Activated B cell treated with CpG ODN at 0.5 μM for 24 hours (primary cell): Measurements from ENCODE around the gene RAD51B. TPM values are rescaled to one million over a fixed set of nuclear protein-coding genes. Genes with fewer than 3 reads are reported as not detected.

ENCODE experiments used
- ATAC-seq: fragments of 200-7000 bp; cut with Tn5 transposase; one replicate; pipeline ENCODE4 v1.10.0; 2021; ENCODE audit warnings: low read depth, mild to moderate bottlenecking, moderate library complexity
- CTCF ChIA-PET: fragments of 350-600 bp; sonication (Branson Sonifier 250); formaldehyde crosslinking; loops from one replicate; lab custom pipeline; 2021; ENCODE audit warnings: antibody characterized with exemption; lab: Charles Lee
- POLR2A ChIA-PET: fragments of 350-600 bp; sonication (Branson Sonifier 250); formaldehyde crosslinking; loops from one replicate; lab custom pipeline; 2021; ENCODE audit warnings: antibody characterized with exemption; lab: Charles Lee
- DNase-seq: peaks from one replicate; pipeline ENCODE4 v3.0.0; 2022
- H3K27ac Mint-ChIP-seq: one replicate; pipeline ENCODE4 v1.8.0; 2020; ENCODE audit warnings: mixed read lengths
- H3K27me3 Mint-ChIP-seq: one replicate; pipeline ENCODE4 v1.8.0; 2021; ENCODE audit warnings: mixed read lengths
- H3K36me3 Mint-ChIP-seq: one replicate; pipeline ENCODE4 v1.8.0; 2021; ENCODE audit warnings: low read depth, mixed read lengths
- H3K4me1 Mint-ChIP-seq: one replicate; pipeline ENCODE4 v1.8.0; 2021; ENCODE audit warnings: mixed read lengths
- H3K4me3 Mint-ChIP-seq: one replicate; pipeline ENCODE4 v1.8.0; 2020; ENCODE audit warnings: mild to moderate bottlenecking, mixed read lengths
- H3K9me3 Mint-ChIP-seq: one replicate; pipeline ENCODE4 v1.8.0; 2020; ENCODE audit warnings: mixed read lengths
- intact Hi-C: fragments of 100-400 bp; cut with micrococcal nuclease; formaldehyde crosslinking; loops from one replicate; pipeline ENCODE4 v1.15.1; 2024
- total RNA-seq: library from RNA; stranded (reverse); gene quantifications from 2 replicates; pipeline ENCODE4 v1.2.3, GENCODE V29; 2022
- TF ChIP-seq, protein P1 (sequence below): fragments of 200-600 bp; IDR thresholded peaks from one replicate; pipeline ENCODE4 v1.8.0; 2022; ENCODE audit warnings: antibody characterized with exemption, mild to moderate bottlenecking

The RAD51B gene
- total RNA-seq, 1 donor from 2014 or later = 53.9 TPM

DNA sequence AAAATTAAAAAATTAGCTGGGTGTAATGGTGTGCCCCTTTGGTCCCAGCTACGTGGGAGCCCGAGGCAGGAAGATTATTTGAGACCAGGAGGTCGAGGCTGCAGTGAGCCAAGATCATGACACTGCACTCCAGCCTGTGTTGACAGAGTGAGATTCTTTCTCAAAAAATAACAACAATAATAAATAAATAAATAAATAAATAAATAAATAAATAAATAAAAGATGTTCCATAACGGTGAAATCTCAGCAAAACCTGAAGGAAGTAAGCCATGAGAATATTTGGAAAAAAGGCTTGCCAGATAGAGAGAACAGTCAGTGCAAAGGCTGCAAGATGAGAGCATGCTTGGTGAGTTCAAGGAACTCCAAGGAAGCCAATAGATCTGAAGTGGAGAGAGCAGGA is 176.7 kb downstream of the RAD51B start:
- Mint-ChIP-seq H3K4me1 (no peaks in the 10 kb centered on the region), H3K4me3 (no peak overlapping the region), H3K36me3 (peaks cover 2% of the 10 kb centered on the region), H3K9me3 (no peaks in the 10 kb centered on the region), H3K27ac (no peak overlapping the region), H3K27me3 (no peaks in the 10 kb centered on the region)
- DNase-seq = no peak
- TF ChIP-seq, protein P1, sequence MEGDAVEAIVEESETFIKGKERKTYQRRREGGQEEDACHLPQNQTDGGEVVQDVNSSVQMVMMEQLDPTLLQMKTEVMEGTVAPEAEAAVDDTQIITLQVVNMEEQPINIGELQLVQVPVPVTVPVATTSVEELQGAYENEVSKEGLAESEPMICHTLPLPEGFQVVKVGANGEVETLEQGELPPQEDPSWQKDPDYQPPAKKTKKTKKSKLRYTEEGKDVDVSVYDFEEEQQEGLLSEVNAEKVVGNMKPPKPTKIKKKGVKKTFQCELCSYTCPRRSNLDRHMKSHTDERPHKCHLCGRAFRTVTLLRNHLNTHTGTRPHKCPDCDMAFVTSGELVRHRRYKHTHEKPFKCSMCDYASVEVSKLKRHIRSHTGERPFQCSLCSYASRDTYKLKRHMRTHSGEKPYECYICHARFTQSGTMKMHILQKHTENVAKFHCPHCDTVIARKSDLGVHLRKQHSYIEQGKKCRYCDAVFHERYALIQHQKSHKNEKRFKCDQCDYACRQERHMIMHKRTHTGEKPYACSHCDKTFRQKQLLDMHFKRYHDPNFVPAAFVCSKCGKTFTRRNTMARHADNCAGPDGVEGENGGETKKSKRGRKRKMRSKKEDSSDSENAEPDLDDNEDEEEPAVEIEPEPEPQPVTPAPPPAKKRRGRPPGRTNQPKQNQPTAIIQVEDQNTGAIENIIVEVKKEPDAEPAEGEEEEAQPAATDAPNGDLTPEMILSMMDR = no peak
- CTCF ChIA-PET = no interaction called here
- intact Hi-C loops = no loop called here
- no peak for ATAC-seq
- POLR2A ChIA-PET = no interaction called here

GRCh38 chr14:67998834-67999233 is 179.3 kb downstream of the RAD51B start:
- CTCF ChIA-PET = no interaction called here

DNA sequence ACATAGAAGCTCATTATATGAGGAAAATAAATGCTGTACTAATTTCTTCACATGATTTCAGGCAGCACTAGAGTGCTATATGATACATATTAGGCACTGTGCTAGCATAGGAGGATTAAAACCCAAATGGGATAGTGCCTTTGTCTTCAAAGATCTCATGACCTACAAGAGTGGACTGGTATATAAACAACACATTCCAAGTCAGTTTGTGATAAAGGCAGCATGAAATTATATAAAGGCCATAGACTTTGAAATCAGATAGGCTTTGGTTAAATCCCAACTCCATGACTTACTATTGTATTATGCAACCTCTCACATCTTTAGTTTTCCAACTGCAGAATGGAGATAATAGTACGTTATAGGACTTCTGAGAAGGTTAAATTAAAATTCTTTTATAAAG is 179.7 kb downstream of the RAD51B start:
- TF ChIP-seq, protein P1 = no peak
- Mint-ChIP-seq H3K4me1 (peaks cover 20% of the 10 kb centered on the region), H3K4me3 (no peak overlapping the region), H3K27me3 (no peaks in the 10 kb centered on the region), H3K27ac (no peak overlapping the region), H3K9me3 (no peaks in the 10 kb centered on the region), H3K36me3 (no peaks in the 10 kb centered on the region)
- ChIA-PET POLR2A (interaction anchor here (0.5 kb wide), 1 partner anchor 55 kb away, joined by 10 read pairs; no protein-coding TSS in a partner anchor), CTCF (no interaction called here)
- intact Hi-C loops = no loop called here
- ATAC-seq (no peak), DNase-seq (no peak)

More at GRCh38 chr14:67998834-67999233, 179.3 kb downstream of the RAD51B start:
- Mint-ChIP-seq H3K27me3 (no peaks in the 10 kb centered on the region), H3K9me3 (no peaks in the 10 kb centered on the region), H3K27ac (no peak overlapping the region), H3K4me3 (no peak overlapping the region), H3K4me1 (peaks cover 20% of the 10 kb centered on the region), H3K36me3 (no peaks in the 10 kb centered on the region)
- intact Hi-C loops = no loop called here
- ATAC-seq (no peak), DNase-seq (no peak)
- POLR2A ChIA-PET = interaction anchor here (0.5 kb wide), 1 partner anchor 55 kb away, joined by 10 read pairs; no protein-coding TSS in a partner anchor
- TF ChIP-seq, protein P1 = no peak

- Mint-ChIP-seq H3K9me3 (no peaks in the 10 kb centered on the region), H3K27ac (no peak overlapping the region), H3K4me3 (no peak overlapping the region), H3K4me1 (peaks cover 20% of the 10 kb centered on the region), H3K27me3 (no peaks in the 10 kb centered on the region), H3K36me3 (no peaks in the 10 kb centered on the region)
- ATAC-seq = no peak
- ChIA-PET POLR2A (interaction anchor here (0.5 kb wide), 1 partner anchor 56 kb away, joined by 10 read pairs; no protein-coding TSS in a partner anchor), CTCF (no interaction called here)
- intact Hi-C loops = no loop called here
- DNase-seq = no peak
- TF ChIP-seq, protein P1 = no peak
Observed at GRCh38 chr14:67999705-68000384, 180.3 kb downstream of the RAD51B start.

DNA sequence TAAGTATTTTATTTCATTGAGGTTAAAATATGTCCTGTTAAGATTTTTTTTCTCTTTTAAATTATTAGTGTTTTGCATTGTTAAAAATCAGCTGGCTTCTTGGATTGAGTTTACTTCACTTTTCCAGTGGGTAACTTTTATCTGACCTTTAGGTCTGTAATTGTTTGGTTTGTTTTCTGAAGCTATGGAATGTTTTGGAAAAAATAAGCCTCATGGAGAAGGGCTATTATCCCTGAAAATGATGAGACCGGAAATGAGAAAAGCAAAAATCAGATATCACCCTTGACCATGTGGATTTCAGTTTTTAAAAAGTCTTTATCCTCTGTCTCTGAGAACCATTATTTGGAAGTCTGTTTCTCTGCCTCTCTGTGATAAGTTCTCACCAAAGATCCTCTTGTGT is 180.9 kb downstream of the RAD51B start:
- no peak for DNase-seq
- ATAC-seq = no peak
- intact Hi-C loops = no loop called here
- TF ChIP-seq, protein P1 = no peak
- POLR2A ChIA-PET = no interaction called here
- CTCF ChIA-PET = no interaction called here
- Mint-ChIP-seq H3K36me3 (no peaks in the 10 kb centered on the region), H3K27ac (no peak overlapping the region), H3K4me1 (peaks cover 21% of the 10 kb centered on the region), H3K4me3 (no peak overlapping the region), H3K27me3 (no peaks in the 10 kb centered on the region), H3K9me3 (no peaks in the 10 kb centered on the region)
